Measurements from ENCODE around the gene GNAQ. TPM values are rescaled to one million over a fixed set of nuclear protein-coding genes. Genes with fewer than 3 reads are reported as not detected.

GNAQ gene
- polyA plus RNA-seq, 2 donors, result 11.3 to 12.8 TPM

GRCh38 chr9:78025186-78025585 lies 6.4 kb downstream of the GNAQ start:
- Histone ChIP-seq H3K27me3 (ENCODE audit: control insufficient read depth in 1 of 2, insufficient read depth in 2 of 2, low read length in 2 of 2) (no peaks in the 10 kb centered on the region), H3K27ac (ENCODE audit: low read depth in 2 of 2, low read length in 1 of 2) (no peak overlapping the region), H3K4me3 (ENCODE audit: low read depth in 1 of 2, low read length in 2 of 2) (no peak overlapping the region), H3K9me3 (ENCODE audit: control insufficient read depth in 2 of 2, insufficient read depth in 1 of 2, low read depth in 1 of 2, low read length in 1 of 2) (no peaks in the 10 kb centered on the region), H3K4me1 (ENCODE audit: control insufficient read depth in 2 of 2, insufficient read depth in 2 of 2, low read length in 1 of 2) (peaks cover 3 to 9% of the 10 kb centered on the region in 2 donors), H3K36me3 (ENCODE audit: control insufficient read depth in 2 of 2, insufficient read depth in 2 of 2, low read length in 1 of 2) (no peaks in the 10 kb centered on the region)
- WGBS, 2 donors, result 72 to 74% methylated on average over 7 of the region's 7 CpGs

GRCh38 chr9:78023003-78023741 lies 8.4 kb downstream of the GNAQ start:
- Histone ChIP-seq H3K36me3 (ENCODE audit: control insufficient read depth in 2 of 2, insufficient read depth in 2 of 2, low read length in 1 of 2) (no peaks in the 10 kb centered on the region), H3K27me3 (ENCODE audit: control insufficient read depth in 1 of 2, insufficient read depth in 2 of 2, low read length in 2 of 2) (no peaks in the 10 kb centered on the region), H3K9me3 (ENCODE audit: control insufficient read depth in 2 of 2, insufficient read depth in 1 of 2, low read depth in 1 of 2, low read length in 1 of 2) (no peaks in the 10 kb centered on the region), H3K27ac (ENCODE audit: low read depth in 2 of 2, low read length in 1 of 2) (no peak overlapping the region), H3K4me1 (ENCODE audit: control insufficient read depth in 2 of 2, insufficient read depth in 2 of 2, low read length in 1 of 2) (peaks cover 3 to 9% of the 10 kb centered on the region in 2 donors), H3K4me3 (ENCODE audit: low read depth in 1 of 2, low read length in 2 of 2) (no peak overlapping the region)
- 46 to 61% methylated on average over 5 of the region's 5 CpGs for WGBS, 2 donors

- Histone ChIP-seq H3K4me1 (ENCODE audit: control insufficient read depth in 2 of 2, insufficient read depth in 2 of 2, low read length in 1 of 2) (peaks cover 3 to 9% of the 10 kb centered on the region in 2 donors), H3K4me3 (ENCODE audit: low read depth in 1 of 2, low read length in 2 of 2) (no peak overlapping the region), H3K36me3 (ENCODE audit: control insufficient read depth in 2 of 2, insufficient read depth in 2 of 2, low read length in 1 of 2) (no peaks in the 10 kb centered on the region), H3K27me3 (ENCODE audit: control insufficient read depth in 1 of 2, insufficient read depth in 2 of 2, low read length in 2 of 2) (no peaks in the 10 kb centered on the region), H3K9me3 (ENCODE audit: control insufficient read depth in 2 of 2, insufficient read depth in 1 of 2, low read depth in 1 of 2, low read length in 1 of 2) (no peaks in the 10 kb centered on the region), H3K27ac (ENCODE audit: low read depth in 2 of 2, low read length in 1 of 2) (no peak overlapping the region)
- WGBS, 2 donors, result 74 to 75% methylated on average over 8 of the region's 8 CpGs
Measured at GRCh38 chr9:78021697-78022096, 9.9 kb downstream of the GNAQ start.

- Histone ChIP-seq H3K9me3 (ENCODE audit: control insufficient read depth in 2 of 2, insufficient read depth in 1 of 2, low read depth in 1 of 2, low read length in 1 of 2) (no peaks in the 10 kb centered on the region), H3K4me1 (ENCODE audit: control insufficient read depth in 2 of 2, insufficient read depth in 2 of 2, low read length in 1 of 2) (peaks cover 3 to 9% of the 10 kb centered on the region in 2 donors), H3K4me3 (ENCODE audit: low read depth in 1 of 2, low read length in 2 of 2) (no peak overlapping the region), H3K27ac (ENCODE audit: low read depth in 2 of 2, low read length in 1 of 2) (no peak overlapping the region), H3K27me3 (ENCODE audit: control insufficient read depth in 1 of 2, insufficient read depth in 2 of 2, low read length in 2 of 2) (no peaks in the 10 kb centered on the region), H3K36me3 (ENCODE audit: control insufficient read depth in 2 of 2, insufficient read depth in 2 of 2, low read length in 1 of 2) (no peaks in the 10 kb centered on the region)
- WGBS, 2 donors, result 86 to 92% methylated on average over 3 of the region's 3 CpGs
Measured at GRCh38 chr9:78017190-78017693, 14.4 kb downstream of the GNAQ start.

- Histone ChIP-seq H3K27ac (ENCODE audit: low read depth in 2 of 2, low read length in 1 of 2) (no peak overlapping the region), H3K36me3 (ENCODE audit: control insufficient read depth in 2 of 2, insufficient read depth in 2 of 2, low read length in 1 of 2) (no peaks in the 10 kb centered on the region), H3K9me3 (ENCODE audit: control insufficient read depth in 2 of 2, insufficient read depth in 1 of 2, low read depth in 1 of 2, low read length in 1 of 2) (no peaks in the 10 kb centered on the region), H3K27me3 (ENCODE audit: control insufficient read depth in 1 of 2, insufficient read depth in 2 of 2, low read length in 2 of 2) (no peaks in the 10 kb centered on the region), H3K4me1 (ENCODE audit: control insufficient read depth in 2 of 2, insufficient read depth in 2 of 2, low read length in 1 of 2) (peaks cover 0 to under 1% of the 10 kb centered on the region in 2 donors), H3K4me3 (ENCODE audit: low read depth in 1 of 2, low read length in 2 of 2) (no peak overlapping the region)
Measured at GRCh38 chr9:78015241-78015640, 16.4 kb downstream of the GNAQ start.

GRCh38 chr9:78014776-78015175 lies 16.8 kb downstream of the GNAQ start:
- Histone ChIP-seq H3K4me1 (ENCODE audit: control insufficient read depth in 2 of 2, insufficient read depth in 2 of 2, low read length in 1 of 2) (no peaks in the 10 kb centered on the region), H3K36me3 (ENCODE audit: control insufficient read depth in 2 of 2, insufficient read depth in 2 of 2, low read length in 1 of 2) (no peaks in the 10 kb centered on the region), H3K4me3 (ENCODE audit: low read depth in 1 of 2, low read length in 2 of 2) (no peak overlapping the region), H3K27ac (ENCODE audit: low read depth in 2 of 2, low read length in 1 of 2) (no peak overlapping the region), H3K9me3 (ENCODE audit: control insufficient read depth in 2 of 2, insufficient read depth in 1 of 2, low read depth in 1 of 2, low read length in 1 of 2) (no peaks in the 10 kb centered on the region), H3K27me3 (ENCODE audit: control insufficient read depth in 1 of 2, insufficient read depth in 2 of 2, low read length in 2 of 2) (no peaks in the 10 kb centered on the region)
- 87 to 91% methylated on average over 6 of the region's 6 CpGs for WGBS, 2 donors

- H3K27ac ChIP-seq (ENCODE audit: low read depth in 2 of 2, low read length in 1 of 2), result no peak overlapping the region
- no peaks in the 10 kb centered on the region for H3K27me3 ChIP-seq (ENCODE audit: control insufficient read depth in 1 of 2, insufficient read depth in 2 of 2, low read length in 2 of 2)
- 74 to 86% methylated on average over 1 of the region's 1 CpG for WGBS, 2 donors
- H3K9me3 ChIP-seq (ENCODE audit: control insufficient read depth in 2 of 2, insufficient read depth in 1 of 2, low read depth in 1 of 2, low read length in 1 of 2), result no peaks in the 10 kb centered on the region
- H3K4me1 ChIP-seq (ENCODE audit: control insufficient read depth in 2 of 2, insufficient read depth in 2 of 2, low read length in 1 of 2), result no peaks in the 10 kb centered on the region
- no peaks in the 10 kb centered on the region for H3K36me3 ChIP-seq (ENCODE audit: control insufficient read depth in 2 of 2, insufficient read depth in 2 of 2, low read length in 1 of 2)
- no peak overlapping the region for H3K4me3 ChIP-seq (ENCODE audit: low read depth in 1 of 2, low read length in 2 of 2)
Measured at GRCh38 chr9:78013934-78014333, 17.7 kb downstream of the GNAQ start.

- no peak overlapping the region for H3K4me3 ChIP-seq (ENCODE audit: low read depth in 1 of 2, low read length in 2 of 2)
- no peaks in the 10 kb centered on the region for H3K27me3 ChIP-seq (ENCODE audit: control insufficient read depth in 1 of 2, insufficient read depth in 2 of 2, low read length in 2 of 2)
- H3K9me3 ChIP-seq (ENCODE audit: control insufficient read depth in 2 of 2, insufficient read depth in 1 of 2, low read depth in 1 of 2, low read length in 1 of 2), result no peaks in the 10 kb centered on the region
- H3K4me1 ChIP-seq (ENCODE audit: control insufficient read depth in 2 of 2, insufficient read depth in 2 of 2, low read length in 1 of 2), result peaks cover 0 to 2% of the 10 kb centered on the region in 2 donors
- H3K27ac ChIP-seq (ENCODE audit: low read depth in 2 of 2, low read length in 1 of 2), result no peak overlapping the region
- H3K36me3 ChIP-seq (ENCODE audit: control insufficient read depth in 2 of 2, insufficient read depth in 2 of 2, low read length in 1 of 2), result no peaks in the 10 kb centered on the region
Measured at GRCh38 chr9:78011049-78011448, 20.6 kb downstream of the GNAQ start.

GRCh38 chr9:78010445-78010844 lies 21.2 kb downstream of the GNAQ start:
- no peaks in the 10 kb centered on the region for H3K36me3 ChIP-seq (ENCODE audit: control insufficient read depth in 2 of 2, insufficient read depth in 2 of 2, low read length in 1 of 2)
- 70 to 72% methylated on average over 5 of the region's 5 CpGs for WGBS, 2 donors
- no peak overlapping the region for H3K4me3 ChIP-seq (ENCODE audit: low read depth in 1 of 2, low read length in 2 of 2)
- no peak overlapping the region for H3K27ac ChIP-seq (ENCODE audit: low read depth in 2 of 2, low read length in 1 of 2)
- peaks cover 0 to 2% of the 10 kb centered on the region in 2 donors for H3K4me1 ChIP-seq (ENCODE audit: control insufficient read depth in 2 of 2, insufficient read depth in 2 of 2, low read length in 1 of 2)
- H3K9me3 ChIP-seq (ENCODE audit: control insufficient read depth in 2 of 2, insufficient read depth in 1 of 2, low read depth in 1 of 2, low read length in 1 of 2), result no peaks in the 10 kb centered on the region
- no peaks in the 10 kb centered on the region for H3K27me3 ChIP-seq (ENCODE audit: control insufficient read depth in 1 of 2, insufficient read depth in 2 of 2, low read length in 2 of 2)

- WGBS, 2 donors, result 76 to 90% methylated on average over 4 of the region's 4 CpGs
Measured at GRCh38 chr9:78009186-78009585, 22.4 kb downstream of the GNAQ start.

More at GRCh38 chr9:78009186-78009585, 22.4 kb downstream of the GNAQ start:
- Histone ChIP-seq H3K36me3 (ENCODE audit: control insufficient read depth in 2 of 2, insufficient read depth in 2 of 2, low read length in 1 of 2) (no peaks in the 10 kb centered on the region), H3K4me1 (ENCODE audit: control insufficient read depth in 2 of 2, insufficient read depth in 2 of 2, low read length in 1 of 2) (peaks cover 0 to 2% of the 10 kb centered on the region in 2 donors), H3K27ac (ENCODE audit: low read depth in 2 of 2, low read length in 1 of 2) (no peak overlapping the region), H3K27me3 (ENCODE audit: control insufficient read depth in 1 of 2, insufficient read depth in 2 of 2, low read length in 2 of 2) (no peaks in the 10 kb centered on the region), H3K9me3 (ENCODE audit: control insufficient read depth in 2 of 2, insufficient read depth in 1 of 2, low read depth in 1 of 2, low read length in 1 of 2) (no peaks in the 10 kb centered on the region), H3K4me3 (ENCODE audit: low read depth in 1 of 2, low read length in 2 of 2) (no peak overlapping the region)
